ENCODE measurements around the gene TFAP2E. TPM values are rescaled to one million over a fixed set of nuclear protein-coding genes. Genes with fewer than 3 reads are reported as not detected.

Gene TFAP2E
- total and polyA plus RNA-seq, 8 donors = 0.37 to 44.3 (median 1.8) TPM; not detected in 3

DNA sequence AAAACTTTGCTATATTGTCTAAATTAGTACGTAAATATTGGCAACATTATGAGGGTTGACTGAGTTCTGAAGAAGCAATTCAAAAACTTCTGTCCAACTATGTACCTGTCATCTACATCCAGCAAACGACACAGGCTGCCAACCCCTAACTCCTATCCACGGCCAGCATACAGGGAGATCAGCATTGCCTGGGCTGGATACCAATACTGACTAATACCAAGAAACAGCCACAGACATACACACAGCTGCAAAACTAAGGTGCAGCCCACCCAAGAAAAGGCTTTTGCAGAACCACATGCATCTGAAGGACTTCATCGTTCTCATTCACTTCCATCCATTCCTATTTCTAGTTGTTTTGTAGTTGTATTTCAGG lies 17.9 kb upstream of the TFAP2E start:
- Histone ChIP-seq H3K36me3 (peaks cover 20 to 38% (median 37%) of the 10 kb centered on the region in 4 donors), H3K4me3 (peak overlapping the region in 2 of 4 donors; percentile 70 to 93), H3K9me3 (no peaks in the 10 kb centered on the region), H3K27me3 (no peaks in the 10 kb centered on the region), H3K4me1 (peaks cover 38 to 79% (median 61%) of the 10 kb centered on the region in 4 donors), H3K27ac (peak overlapping the region in 4 of 5 donors; percentile 97 to 99 (median 98))
- WGBS, 5 donors = 32 to 52% (median 46%) methylated on average over 4 of the region's 4 CpGs
- TF ChIP-seq EP300 (IDR thresholded peaks at IDR 0.05) (no peak), POLR2A (IDR thresholded peaks at IDR 0.05) (no peak)
- TF ChIP-seq, protein P1, sequence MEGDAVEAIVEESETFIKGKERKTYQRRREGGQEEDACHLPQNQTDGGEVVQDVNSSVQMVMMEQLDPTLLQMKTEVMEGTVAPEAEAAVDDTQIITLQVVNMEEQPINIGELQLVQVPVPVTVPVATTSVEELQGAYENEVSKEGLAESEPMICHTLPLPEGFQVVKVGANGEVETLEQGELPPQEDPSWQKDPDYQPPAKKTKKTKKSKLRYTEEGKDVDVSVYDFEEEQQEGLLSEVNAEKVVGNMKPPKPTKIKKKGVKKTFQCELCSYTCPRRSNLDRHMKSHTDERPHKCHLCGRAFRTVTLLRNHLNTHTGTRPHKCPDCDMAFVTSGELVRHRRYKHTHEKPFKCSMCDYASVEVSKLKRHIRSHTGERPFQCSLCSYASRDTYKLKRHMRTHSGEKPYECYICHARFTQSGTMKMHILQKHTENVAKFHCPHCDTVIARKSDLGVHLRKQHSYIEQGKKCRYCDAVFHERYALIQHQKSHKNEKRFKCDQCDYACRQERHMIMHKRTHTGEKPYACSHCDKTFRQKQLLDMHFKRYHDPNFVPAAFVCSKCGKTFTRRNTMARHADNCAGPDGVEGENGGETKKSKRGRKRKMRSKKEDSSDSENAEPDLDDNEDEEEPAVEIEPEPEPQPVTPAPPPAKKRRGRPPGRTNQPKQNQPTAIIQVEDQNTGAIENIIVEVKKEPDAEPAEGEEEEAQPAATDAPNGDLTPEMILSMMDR (IDR thresholded peaks at IDR 0.05) = no peak
- DNase-seq = no peak
- intact Hi-C loops (cut with DNase I; ENCODE audit: low total_unique reads) = no loop called here

DNA sequence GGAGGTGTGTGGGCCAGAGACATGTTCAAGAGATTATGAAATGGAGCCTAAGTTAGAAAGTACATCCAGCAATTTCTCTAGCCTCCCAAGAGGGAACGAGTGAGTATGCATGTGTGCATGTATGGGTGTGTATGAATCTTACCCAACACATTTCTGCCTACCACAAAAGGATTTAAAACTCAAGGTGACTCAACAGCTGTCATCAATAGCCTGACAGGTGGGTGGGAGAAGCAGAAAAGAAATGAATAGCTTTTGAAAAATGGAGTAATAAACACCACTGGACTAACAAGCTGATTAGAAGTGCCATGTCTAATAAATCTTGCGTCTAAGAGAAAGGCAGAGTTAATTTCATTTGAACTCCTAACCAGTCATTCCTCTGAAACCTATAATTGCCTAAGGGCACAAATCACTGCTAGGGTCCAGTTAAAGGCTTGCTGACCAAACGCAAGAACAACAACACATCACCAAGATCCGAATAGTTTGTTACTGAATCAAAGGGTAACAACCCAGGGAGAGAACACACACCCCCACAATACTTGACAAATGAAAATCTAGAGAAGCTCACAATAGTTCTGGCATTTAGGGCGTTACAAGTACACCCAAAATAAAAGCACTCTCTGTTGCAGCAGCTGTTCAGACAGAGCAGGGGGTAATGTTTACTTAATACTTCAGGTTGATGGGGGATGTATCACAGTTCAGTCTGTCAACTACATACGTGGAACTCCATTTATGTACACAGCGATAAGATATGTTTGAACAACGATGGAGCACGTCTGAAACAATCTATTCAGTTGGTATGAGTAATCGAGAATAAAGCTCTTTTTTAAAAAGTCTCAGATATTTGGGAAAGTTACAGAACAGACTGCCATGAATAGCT lies 17.3 kb upstream of the TFAP2E start:
- peak overlapping the region; percentile 70 to 97 (median 87) for H3K4me3 ChIP-seq
- H3K4me1 ChIP-seq = peaks cover 45 to 79% (median 68%) of the 10 kb centered on the region in 4 donors
- intact Hi-C loops (cut with DNase I; ENCODE audit: low total_unique reads) = no loop called here
- H3K9me3 ChIP-seq = no peaks in the 10 kb centered on the region
- 18 to 48% (median 27%) methylated on average over 10 of the region's 10 CpGs for WGBS, 5 donors
- H3K27me3 ChIP-seq = no peaks in the 10 kb centered on the region
- peak overlapping the region; percentile 26 to 99 (median 98) for H3K27ac ChIP-seq
- peaks cover 20 to 33% (median 32%) of the 10 kb centered on the region in 4 donors for H3K36me3 ChIP-seq
- peak in 1 of 2 donors; percentile 79 for DNase-seq
- TF ChIP-seq, protein P1 (IDR thresholded peaks at IDR 0.05) = no peak
- peak in 2 of 3 donors; percentile 60 to 69 for TF ChIP-seq POLR2AphosphoS5 (IDR thresholded peaks at IDR 0.05)

DNA sequence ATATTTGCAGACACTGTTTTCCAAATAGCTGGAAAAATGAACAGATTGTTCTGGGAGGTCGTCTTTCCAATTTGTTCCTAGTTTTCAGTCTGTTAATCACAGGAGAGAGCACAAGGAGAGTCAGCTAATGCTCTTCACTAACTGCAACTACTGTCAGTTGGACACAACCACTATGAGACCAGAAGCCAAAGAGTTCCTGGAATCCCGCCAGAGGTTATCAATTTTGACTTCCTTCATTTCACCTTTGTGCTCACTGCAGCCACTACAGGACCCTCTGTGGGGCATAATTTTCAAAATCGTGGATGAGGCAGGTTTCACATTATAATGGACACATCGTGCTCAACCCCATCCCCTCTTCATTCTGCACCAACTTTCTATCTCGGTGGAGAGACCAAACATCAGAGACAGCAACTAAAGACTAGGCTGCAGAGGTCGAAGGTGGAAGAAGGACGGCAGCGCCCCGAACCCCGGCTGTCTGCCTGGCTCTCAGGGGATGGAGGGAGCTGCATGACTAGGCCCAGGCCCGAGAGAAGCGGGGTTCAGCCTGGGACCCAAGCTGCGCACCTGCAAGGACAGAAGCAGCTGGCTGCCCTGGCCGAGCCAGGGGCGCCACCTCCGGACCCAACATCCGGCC lies 16.5 kb upstream of the TFAP2E start:
- peak overlapping the region; percentile 96 to 99 (median 98) for H3K27ac ChIP-seq
- no peaks in the 10 kb centered on the region for H3K27me3 ChIP-seq
- peaks cover 52 to 86% (median 74%) of the 10 kb centered on the region in 4 donors for H3K4me1 ChIP-seq
- H3K4me3 ChIP-seq = peak overlapping the region; percentile 70 to 97 (median 87)
- intact Hi-C loops (cut with DNase I; ENCODE audit: low total_unique reads) = no loop called here
- 1 to 2% (median 1%) methylated on average over 14 to 17 of the region's 17 CpGs for WGBS, 5 donors
- peak in 1 of 2 donors; percentile 39 for DNase-seq
- no peaks in the 10 kb centered on the region for H3K9me3 ChIP-seq
- TF ChIP-seq EP300 (IDR thresholded peaks at IDR 0.05) = no peak
- no peak for TF ChIP-seq POLR2A (IDR thresholded peaks at IDR 0.05)
- TF ChIP-seq, protein P1 (IDR thresholded peaks at IDR 0.05) = no peak
- TF ChIP-seq POLR2AphosphoS5 (IDR thresholded peaks at IDR 0.05) = no peak
- H3K36me3 ChIP-seq = peaks cover 15 to 32% (median 26%) of the 10 kb centered on the region in 4 donors

DNA sequence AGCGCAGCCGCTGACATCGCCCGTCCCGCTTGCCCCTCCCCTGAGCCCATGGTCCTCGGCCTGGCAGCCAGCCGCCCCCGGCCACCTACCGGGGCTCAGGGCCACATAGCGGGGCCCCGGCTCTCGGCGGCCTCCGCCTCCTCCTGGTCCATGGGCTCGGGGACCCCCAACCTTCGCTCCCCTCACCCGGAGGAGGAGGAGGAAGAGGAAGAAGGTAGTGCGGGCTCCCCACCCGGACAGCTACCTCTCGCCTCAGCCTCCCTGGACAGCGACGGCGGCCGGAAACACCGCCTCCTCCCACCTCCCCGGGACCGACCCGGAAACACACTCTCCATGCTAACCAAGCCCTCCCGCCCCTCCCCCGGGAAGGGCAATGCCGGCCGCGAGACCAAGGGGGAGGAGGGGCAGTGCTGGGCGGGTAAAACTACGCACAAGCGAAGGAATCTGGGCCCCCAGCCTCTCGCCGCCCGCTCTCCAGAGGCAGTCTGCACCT lies 15.9 kb upstream of the TFAP2E start, which contains the start of gene KIAA0319L:
KIAA0319L (minus strand) TSS at position 286 of the 493 bp plus-strand sequence. CDS start 2,912 bp downstream, outside the sequence.
- no peaks in the 10 kb centered on the region for H3K27me3 ChIP-seq
- peak within 1 kb of the TSS; percentile 96 to 99 (median 98) for H3K27ac ChIP-seq
- peaks cover 53 to 90% (median 75%) of the 10 kb centered on the region in 4 donors for H3K4me1 ChIP-seq
- peak within 1 kb of the TSS; percentile 70 to 97 (median 87) for H3K4me3 ChIP-seq
- peak in 1 of 2 donors; percentile 88 for DNase-seq
- H3K9me3 ChIP-seq = no peaks in the 10 kb centered on the region
- TF ChIP-seq, protein P1 (IDR thresholded peaks at IDR 0.05) = no peak
- TF ChIP-seq EP300 (IDR thresholded peaks at IDR 0.05) (no peak), POLR2AphosphoS5 (IDR thresholded peaks at IDR 0.05) (peak; percentile 3 to 66 (median 50)), POLR2A (IDR thresholded peaks at IDR 0.05) (peak in 1 of 4 donors; percentile 53)
- peaks cover 9 to 31% (median 26%) of the 10 kb centered on the region in 4 donors for H3K36me3 ChIP-seq
- intact Hi-C loops (cut with DNase I; ENCODE audit: low total_unique reads) = no loop called here
- 0 to 1% (median 1%) methylated on average over 6 to 39 of the region's 39 CpGs for WGBS, 5 donors

Data from stomach (tissue), 9 donors.